Lower leg skin (tissue), 3 donors: ENCODE results near the gene SUPT5H.

Source experiments
- CTCF ChIP-seq, 3 donors: fragments of 450-650 bp; IDR thresholded peaks; one replicate each; pipeline ENCODE4 v1.5.1; 2016; ENCODE audit warnings: antibody characterized with exemption in 3 of 3, mild to moderate bottlenecking in 3 of 3, moderate library complexity in 2 of 3
- POLR2A ChIP-seq, 2 donors: fragments of 450-650 bp; IDR thresholded peaks; one replicate each; pipeline ENCODE4 v1.6.1; 2016 to 2017; ENCODE audit warnings: antibody characterized with exemption in 2 of 2, mild to moderate bottlenecking in 1 of 2, moderate library complexity in 1 of 2

GRCh38 chr19:39408392-39409207, 36.8 kb upstream of the SUPT5H start:
- TF ChIP-seq CTCF (IDR thresholded peaks at IDR 0.05) (no peak), POLR2A (IDR thresholded peaks at IDR 0.05) (no peak)
